K562 (cell line): ENCODE data around the gene LILRA5.

Experiments used
- EP300 ChIP-seq: IDR thresholded peaks from 2 replicates; pipeline ENCODE4 v1.6.1; 2012; ENCODE audit warnings: low read length, improper control_type of control experiment
- ETV5 ChIP-seq: sonication (generic); formaldehyde crosslinking; IDR thresholded peaks from 2 replicates; pipeline ENCODE4 v1.4.0; 2020; ENCODE audit warnings: low read depth, mild to moderate bottlenecking, missing genetic modification reagents
- KLF10 ChIP-seq: fragments of 250-450 bp; sonication (Bioruptor Pico); IDR thresholded peaks from 2 replicates; pipeline ENCODE4 v1.6.1; 2021; ENCODE audit warnings: matching md5 sums
- MTA2 ChIP-seq: fragments of 450-650 bp; IDR thresholded peaks from 2 replicates; pipeline ENCODE4 v1.6.1; 2016; ENCODE audit warnings: low read depth
- POLR2A ChIP-seq: fragments of 450-650 bp; conservative IDR thresholded peaks from 2 replicates; pipeline ENCODE4 v1.6.1; 2016
- REST ChIP-seq, 2 experiments: fragments of 450-650 bp; formaldehyde crosslinking in 1 of 2; IDR thresholded peaks; 2 replicates each; pipeline versions ENCODE4 v1.4.0 to v1.6.1; 2014 to 2020; ENCODE audit warnings: mild to moderate bottlenecking in 2 of 2, borderline replicate concordance in 1 of 2, low read depth in 1 of 2
- STAG1 ChIP-seq: sonication (generic); formaldehyde crosslinking; IDR thresholded peaks from 2 replicates; pipeline ENCODE4 v1.5.0; 2020; ENCODE audit warnings: missing genetic modification reagents, borderline replicate concordance
- TBL1XR1 ChIP-seq, 2 experiments: IDR thresholded peaks; 2 replicates each; pipeline ENCODE4 v1.6.1; 2012; ENCODE audit warnings: improper control_type of control experiment in 2 of 2, low read length in 2 of 2, mild to moderate bottlenecking in 1 of 2
- TFAM ChIP-seq: fragments of 250-450 bp; sonication (Bioruptor Pico); conservative IDR thresholded peaks from 2 replicates; pipeline ENCODE4 v1.5.0; 2021; ENCODE audit warnings: mild to moderate bottlenecking, moderate library complexity
- ZNF561 ChIP-seq: fragments of 450-650 bp; formaldehyde crosslinking; conservative IDR thresholded peaks from 2 replicates; pipeline ENCODE4 v1.4.0; 2020; ENCODE audit warnings: mild to moderate bottlenecking, moderate library complexity
- TF ChIP-seq, protein P1 (sequence below): fragments of 450-650 bp; IDR thresholded peaks from 2 replicates; pipeline ENCODE4 v1.6.1; 2016; ENCODE audit warnings: mild to moderate bottlenecking, moderate library complexity

GRCh38 chr19:54297759-54298305 lies 15.1 kb downstream of the LILRA5 start:
- TF ChIP-seq STAG1 (CRISPR knock-in tag) (no peak), TFAM (CRISPR knock-in tag) (no peak), KLF10 (no peak), TBL1XR1 (IDR thresholded peaks at IDR 0.05; ENCODE audit: low read length in 2 of 2) (no peak), EP300 (no peak), ETV5 (CRISPR knock-in tag) (no peak), REST (IDR thresholded peaks at IDR 0.05; ENCODE audit: borderline replicate concordance) (no peak), REST (CRISPR knock-in tag; IDR thresholded peaks at IDR 0.05; ENCODE audit: low read depth) (no peak), MTA2 (no peak), POLR2A (no peak), ZNF561 (no peak)
- TF ChIP-seq, protein P1, sequence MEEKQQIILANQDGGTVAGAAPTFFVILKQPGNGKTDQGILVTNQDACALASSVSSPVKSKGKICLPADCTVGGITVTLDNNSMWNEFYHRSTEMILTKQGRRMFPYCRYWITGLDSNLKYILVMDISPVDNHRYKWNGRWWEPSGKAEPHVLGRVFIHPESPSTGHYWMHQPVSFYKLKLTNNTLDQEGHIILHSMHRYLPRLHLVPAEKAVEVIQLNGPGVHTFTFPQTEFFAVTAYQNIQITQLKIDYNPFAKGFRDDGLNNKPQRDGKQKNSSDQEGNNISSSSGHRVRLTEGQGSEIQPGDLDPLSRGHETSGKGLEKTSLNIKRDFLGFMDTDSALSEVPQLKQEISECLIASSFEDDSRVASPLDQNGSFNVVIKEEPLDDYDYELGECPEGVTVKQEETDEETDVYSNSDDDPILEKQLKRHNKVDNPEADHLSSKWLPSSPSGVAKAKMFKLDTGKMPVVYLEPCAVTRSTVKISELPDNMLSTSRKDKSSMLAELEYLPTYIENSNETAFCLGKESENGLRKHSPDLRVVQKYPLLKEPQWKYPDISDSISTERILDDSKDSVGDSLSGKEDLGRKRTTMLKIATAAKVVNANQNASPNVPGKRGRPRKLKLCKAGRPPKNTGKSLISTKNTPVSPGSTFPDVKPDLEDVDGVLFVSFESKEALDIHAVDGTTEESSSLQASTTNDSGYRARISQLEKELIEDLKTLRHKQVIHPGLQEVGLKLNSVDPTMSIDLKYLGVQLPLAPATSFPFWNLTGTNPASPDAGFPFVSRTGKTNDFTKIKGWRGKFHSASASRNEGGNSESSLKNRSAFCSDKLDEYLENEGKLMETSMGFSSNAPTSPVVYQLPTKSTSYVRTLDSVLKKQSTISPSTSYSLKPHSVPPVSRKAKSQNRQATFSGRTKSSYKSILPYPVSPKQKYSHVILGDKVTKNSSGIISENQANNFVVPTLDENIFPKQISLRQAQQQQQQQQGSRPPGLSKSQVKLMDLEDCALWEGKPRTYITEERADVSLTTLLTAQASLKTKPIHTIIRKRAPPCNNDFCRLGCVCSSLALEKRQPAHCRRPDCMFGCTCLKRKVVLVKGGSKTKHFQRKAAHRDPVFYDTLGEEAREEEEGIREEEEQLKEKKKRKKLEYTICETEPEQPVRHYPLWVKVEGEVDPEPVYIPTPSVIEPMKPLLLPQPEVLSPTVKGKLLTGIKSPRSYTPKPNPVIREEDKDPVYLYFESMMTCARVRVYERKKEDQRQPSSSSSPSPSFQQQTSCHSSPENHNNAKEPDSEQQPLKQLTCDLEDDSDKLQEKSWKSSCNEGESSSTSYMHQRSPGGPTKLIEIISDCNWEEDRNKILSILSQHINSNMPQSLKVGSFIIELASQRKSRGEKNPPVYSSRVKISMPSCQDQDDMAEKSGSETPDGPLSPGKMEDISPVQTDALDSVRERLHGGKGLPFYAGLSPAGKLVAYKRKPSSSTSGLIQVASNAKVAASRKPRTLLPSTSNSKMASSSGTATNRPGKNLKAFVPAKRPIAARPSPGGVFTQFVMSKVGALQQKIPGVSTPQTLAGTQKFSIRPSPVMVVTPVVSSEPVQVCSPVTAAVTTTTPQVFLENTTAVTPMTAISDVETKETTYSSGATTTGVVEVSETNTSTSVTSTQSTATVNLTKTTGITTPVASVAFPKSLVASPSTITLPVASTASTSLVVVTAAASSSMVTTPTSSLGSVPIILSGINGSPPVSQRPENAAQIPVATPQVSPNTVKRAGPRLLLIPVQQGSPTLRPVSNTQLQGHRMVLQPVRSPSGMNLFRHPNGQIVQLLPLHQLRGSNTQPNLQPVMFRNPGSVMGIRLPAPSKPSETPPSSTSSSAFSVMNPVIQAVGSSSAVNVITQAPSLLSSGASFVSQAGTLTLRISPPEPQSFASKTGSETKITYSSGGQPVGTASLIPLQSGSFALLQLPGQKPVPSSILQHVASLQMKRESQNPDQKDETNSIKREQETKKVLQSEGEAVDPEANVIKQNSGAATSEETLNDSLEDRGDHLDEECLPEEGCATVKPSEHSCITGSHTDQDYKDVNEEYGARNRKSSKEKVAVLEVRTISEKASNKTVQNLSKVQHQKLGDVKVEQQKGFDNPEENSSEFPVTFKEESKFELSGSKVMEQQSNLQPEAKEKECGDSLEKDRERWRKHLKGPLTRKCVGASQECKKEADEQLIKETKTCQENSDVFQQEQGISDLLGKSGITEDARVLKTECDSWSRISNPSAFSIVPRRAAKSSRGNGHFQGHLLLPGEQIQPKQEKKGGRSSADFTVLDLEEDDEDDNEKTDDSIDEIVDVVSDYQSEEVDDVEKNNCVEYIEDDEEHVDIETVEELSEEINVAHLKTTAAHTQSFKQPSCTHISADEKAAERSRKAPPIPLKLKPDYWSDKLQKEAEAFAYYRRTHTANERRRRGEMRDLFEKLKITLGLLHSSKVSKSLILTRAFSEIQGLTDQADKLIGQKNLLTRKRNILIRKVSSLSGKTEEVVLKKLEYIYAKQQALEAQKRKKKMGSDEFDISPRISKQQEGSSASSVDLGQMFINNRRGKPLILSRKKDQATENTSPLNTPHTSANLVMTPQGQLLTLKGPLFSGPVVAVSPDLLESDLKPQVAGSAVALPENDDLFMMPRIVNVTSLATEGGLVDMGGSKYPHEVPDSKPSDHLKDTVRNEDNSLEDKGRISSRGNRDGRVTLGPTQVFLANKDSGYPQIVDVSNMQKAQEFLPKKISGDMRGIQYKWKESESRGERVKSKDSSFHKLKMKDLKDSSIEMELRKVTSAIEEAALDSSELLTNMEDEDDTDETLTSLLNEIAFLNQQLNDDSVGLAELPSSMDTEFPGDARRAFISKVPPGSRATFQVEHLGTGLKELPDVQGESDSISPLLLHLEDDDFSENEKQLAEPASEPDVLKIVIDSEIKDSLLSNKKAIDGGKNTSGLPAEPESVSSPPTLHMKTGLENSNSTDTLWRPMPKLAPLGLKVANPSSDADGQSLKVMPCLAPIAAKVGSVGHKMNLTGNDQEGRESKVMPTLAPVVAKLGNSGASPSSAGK = no peak
